A549 treated with CpdA at 1 μM for 4 hours (cell line): Measurements from ENCODE around the gene PLIN4. TPM values are rescaled to one million over a fixed set of nuclear protein-coding genes. Genes with fewer than 3 reads are reported as not detected.

Experiments used
- total RNA-seq: library from RNA; stranded (reverse); fragments of 200-300 nt; extraction: Qiagen RNA extraction; gene quantifications from 5 replicates; pipeline ENCODE4 v1.2.3, GENCODE V29; 2022; ENCODE audit warnings: low read depth

PLIN4 gene
- 0.20 to 0.27 TPM (median 0.21 TPM) in 5 replicates for total RNA-seq

GRCh38 chr19:4518345-4519171, at the start of gene PLIN4:
TSS of gene PLIN4 (minus strand) at chr19:4518486. CDS start at chr19:4518272, 214 bp downstream.

GRCh38 chr19:4559569-4559968, 41.3 kb upstream of the PLIN4 start, which contains the start of gene SEMA6B:
TSS of gene SEMA6B (minus strand) at chr19:4559684. CDS start at chr19:4558457, 1,227 bp downstream.

GRCh38 chr19:4539693-4540581, 21.7 kb upstream of the PLIN4 start, which contains the start of gene LRG1:
TSS of gene LRG1 (minus strand) at chr19:4540036. CDS start at chr19:4540013, 23 bp downstream.

GRCh38 chr19:4534836-4535658, 16.8 kb upstream of the PLIN4 start, which contains the start of gene PLIN5:
TSS of gene PLIN5 (minus strand) at chr19:4535224. CDS start at chr19:4534074, 1,150 bp downstream.

GRCh38 chr19:4472174-4472974, 45.9 kb downstream of the PLIN4 start, which contains the start of gene HDGFL2:
TSS of gene HDGFL2 (plus strand) at chr19:4472297. CDS start at chr19:4472351, 54 bp downstream.

GRCh38 chr19:4457654-4458395, 60.5 kb downstream of the PLIN4 start, which contains the start of gene UBXN6:
TSS of gene UBXN6 (minus strand) at chr19:4457794. CDS start at chr19:4457697, 97 bp downstream.

Other genes starting within 250 kb of the PLIN4 start
- gene SHD, start 239.2 kb downstream of the PLIN4 start, total RNA-seq = 0.07 to 0.29 TPM (median 0.08 TPM) in 3 of 5 replicates, not detected in the others
- gene TMIGD2, start 216.1 kb downstream of the PLIN4 start, total RNA-seq = not detected in 5 replicates
- gene FSD1, start 213.9 kb downstream of the PLIN4 start, total RNA-seq = 6.7 to 8.9 TPM (median 7.8 TPM) in 5 replicates
- gene STAP2, start 179.7 kb downstream of the PLIN4 start, total RNA-seq = 0.22 TPM in 1 of 5 replicates, not detected in the others
- 4.7 to 12.2 TPM (median 11.2 TPM) in 5 replicates for gene MPND, start 174.9 kb downstream of the PLIN4 start, total RNA-seq
- 43.7 to 62.9 TPM (median 61.9 TPM) in 5 replicates for gene SH3GL1, start 117.9 kb downstream of the PLIN4 start, total RNA-seq
- 22.5 to 24.9 TPM (median 23.7 TPM) in 5 replicates for gene CHAF1A, start 115.8 kb downstream of the PLIN4 start, total RNA-seq
- 37.5 to 60.4 TPM (median 59.6 TPM) in 5 replicates for gene UBXN6, start 60.7 kb downstream of the PLIN4 start, total RNA-seq
- 24.9 to 32.0 TPM (median 28.7 TPM) in 5 replicates for gene HDGFL2, start 46.2 kb downstream of the PLIN4 start, total RNA-seq
- gene PLIN5, start 16.7 kb upstream of the PLIN4 start, total RNA-seq = 0.06 to 0.25 TPM (median 0.17 TPM) in 4 of 5 replicates, not detected in the other
- 0.09 to 0.28 TPM (median 0.13 TPM) in 4 of 5 replicates, not detected in the other for gene LRG1, start 21.6 kb upstream of the PLIN4 start, total RNA-seq
- gene SEMA6B, start 41.2 kb upstream of the PLIN4 start, total RNA-seq = 4.4 to 6.5 TPM (median 6.0 TPM) in 5 replicates
- 3.5 to 5.1 TPM (median 4.8 TPM) in 5 replicates for gene TNFAIP8L1, start 121.0 kb upstream of the PLIN4 start, total RNA-seq
- gene MYDGF, start 151.9 kb upstream of the PLIN4 start, total RNA-seq = 113 to 149 TPM (median 145 TPM) in 5 replicates
- gene DPP9, start 205.4 kb upstream of the PLIN4 start, total RNA-seq = 60.1 to 78.1 TPM (median 65.7 TPM) in 5 replicates